Fibroblast of lung (primary cell): ENCODE data around the gene SRD5A2.

Source experiments
- EZH2 ChIP-seq: IDR thresholded peaks from 2 replicates; pipeline ENCODE4 v1.5.1; 2012; ENCODE audit warnings: low read length, control low read depth, mild to moderate bottlenecking; ENCODE audit errors: missing control alignments
- TF ChIP-seq, protein P1 (sequence below), 2 donors: IDR thresholded peaks in 1 of 2; conservative IDR thresholded peaks in 1 of 2; 1 replicate in 1 of 2; 2 replicates in 1 of 2; pipeline ENCODE4 v1.5.1; 2011 to 2012; ENCODE audit warnings: low read length in 2 of 2, control low read depth in 1 of 2, inconsistent platforms in 1 of 2, low read depth in 1 of 2, mild to moderate bottlenecking in 1 of 2

DNA sequence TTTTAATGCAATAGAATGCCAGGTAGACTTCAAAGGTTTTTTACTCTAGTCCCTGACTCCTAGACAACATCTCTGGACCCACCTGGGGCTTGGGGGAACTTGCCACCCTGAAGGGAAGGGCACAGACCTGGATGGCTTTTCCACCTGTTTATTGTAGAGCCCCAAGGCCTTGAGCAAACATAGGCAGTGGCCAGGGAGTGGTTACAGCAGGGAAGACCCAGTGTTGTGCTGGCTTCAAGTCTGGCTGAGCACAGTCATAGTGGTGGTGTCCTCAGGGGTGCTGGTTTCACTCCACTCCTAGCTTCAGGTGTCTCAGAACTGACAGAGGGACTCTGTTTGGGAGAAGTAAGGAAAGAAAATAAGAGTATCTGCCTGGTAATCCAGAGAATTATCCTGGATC lies 5.5 kb upstream of the SRD5A2 start:
- TF ChIP-seq, protein P1, sequence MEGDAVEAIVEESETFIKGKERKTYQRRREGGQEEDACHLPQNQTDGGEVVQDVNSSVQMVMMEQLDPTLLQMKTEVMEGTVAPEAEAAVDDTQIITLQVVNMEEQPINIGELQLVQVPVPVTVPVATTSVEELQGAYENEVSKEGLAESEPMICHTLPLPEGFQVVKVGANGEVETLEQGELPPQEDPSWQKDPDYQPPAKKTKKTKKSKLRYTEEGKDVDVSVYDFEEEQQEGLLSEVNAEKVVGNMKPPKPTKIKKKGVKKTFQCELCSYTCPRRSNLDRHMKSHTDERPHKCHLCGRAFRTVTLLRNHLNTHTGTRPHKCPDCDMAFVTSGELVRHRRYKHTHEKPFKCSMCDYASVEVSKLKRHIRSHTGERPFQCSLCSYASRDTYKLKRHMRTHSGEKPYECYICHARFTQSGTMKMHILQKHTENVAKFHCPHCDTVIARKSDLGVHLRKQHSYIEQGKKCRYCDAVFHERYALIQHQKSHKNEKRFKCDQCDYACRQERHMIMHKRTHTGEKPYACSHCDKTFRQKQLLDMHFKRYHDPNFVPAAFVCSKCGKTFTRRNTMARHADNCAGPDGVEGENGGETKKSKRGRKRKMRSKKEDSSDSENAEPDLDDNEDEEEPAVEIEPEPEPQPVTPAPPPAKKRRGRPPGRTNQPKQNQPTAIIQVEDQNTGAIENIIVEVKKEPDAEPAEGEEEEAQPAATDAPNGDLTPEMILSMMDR (conservative IDR thresholded peaks at IDR 0.05 in 1 of 2, IDR thresholded peaks at IDR 0.05 in 1 of 2; ENCODE audit: low read depth in 1 of 2, low read length in 2 of 2), result no peak
- no peak for TF ChIP-seq EZH2
